ENCODE measurements around the gene ITGB7. TPM values are rescaled to one million over a fixed set of nuclear protein-coding genes. Genes with fewer than 3 reads are reported as not detected.

The ITGB7 gene
- total RNA-seq, 1 donor from 2014 or later: not detected

GRCh38 chr12:53182903-53183302 is 24.1 kb downstream of the ITGB7 start:
- H3K9me3 Mint-ChIP-seq (ENCODE audit: unreplicated experiment): peaks cover 12% of the 10 kb centered on the region
- H3K36me3 Mint-ChIP-seq (ENCODE audit: unreplicated experiment): no peaks in the 10 kb centered on the region

DNA sequence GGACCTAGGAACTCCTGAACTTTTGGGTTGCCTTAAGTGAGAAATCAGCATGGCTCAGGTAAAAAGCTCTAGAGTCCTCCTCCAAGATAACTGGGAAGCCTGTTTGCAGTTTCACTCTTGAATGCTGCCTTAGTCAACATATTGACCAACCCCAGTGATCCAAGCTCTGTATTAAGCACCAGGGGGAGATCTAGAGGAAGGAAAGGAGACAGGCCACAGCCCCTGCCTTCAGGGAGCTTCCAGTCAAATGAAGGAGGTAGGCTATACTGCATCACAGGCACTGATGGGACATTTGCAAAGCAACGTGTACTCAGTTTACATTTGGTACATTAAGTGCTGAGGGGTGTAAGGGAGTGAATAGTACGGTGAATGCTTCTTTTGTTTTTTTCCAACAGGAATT is 25.1 kb downstream of the ITGB7 start:
- H3K27me3 Mint-ChIP-seq (ENCODE audit: unreplicated experiment): peaks cover 10% of the 10 kb centered on the region

More at GRCh38 chr12:53182903-53183302, 24.1 kb downstream of the ITGB7 start:
- peak overlapping the region; percentile 63 for H3K4me3 Mint-ChIP-seq (ENCODE audit: unreplicated experiment)
- no peak for DNase-seq
- no peak for TF ChIP-seq CTCF (IDR thresholded peaks at IDR 0.05; ENCODE audit: partially characterized antibody, unreplicated experiment)
- H3K27me3 Mint-ChIP-seq (ENCODE audit: unreplicated experiment): peaks cover 10% of the 10 kb centered on the region
- H3K4me1 Mint-ChIP-seq (ENCODE audit: low read depth, unreplicated experiment): peaks cover 17% of the 10 kb centered on the region
- no peak overlapping the region for H3K27ac Mint-ChIP-seq (ENCODE audit: unreplicated experiment)

GRCh38 chr12:53180931-53181645 is 26.0 kb downstream of the ITGB7 start:
- H3K9me3 Mint-ChIP-seq (ENCODE audit: unreplicated experiment): peaks cover 12% of the 10 kb centered on the region
- H3K27me3 Mint-ChIP-seq (ENCODE audit: unreplicated experiment): peaks cover 10% of the 10 kb centered on the region
- peak; percentile 86 for DNase-seq
- peak overlapping the region; percentile 93 for H3K4me3 Mint-ChIP-seq (ENCODE audit: unreplicated experiment)
- TF ChIP-seq CTCF (IDR thresholded peaks at IDR 0.05; ENCODE audit: partially characterized antibody, unreplicated experiment): peak; percentile 27
- H3K27ac Mint-ChIP-seq (ENCODE audit: unreplicated experiment): peak overlapping the region; percentile 75
- H3K4me1 Mint-ChIP-seq (ENCODE audit: low read depth, unreplicated experiment): peaks cover 17% of the 10 kb centered on the region
- no peaks in the 10 kb centered on the region for H3K36me3 Mint-ChIP-seq (ENCODE audit: unreplicated experiment)

More for the DNA sequence above, 25.1 kb downstream of the ITGB7 start:
- Mint-ChIP-seq H3K27ac (ENCODE audit: unreplicated experiment) (no peak overlapping the region), H3K36me3 (ENCODE audit: unreplicated experiment) (no peaks in the 10 kb centered on the region), H3K9me3 (ENCODE audit: unreplicated experiment) (peaks cover 12% of the 10 kb centered on the region), H3K4me1 (ENCODE audit: low read depth, unreplicated experiment) (peaks cover 17% of the 10 kb centered on the region), H3K4me3 (ENCODE audit: unreplicated experiment) (peak overlapping the region; percentile 93)
- no peak for DNase-seq
- no peak for TF ChIP-seq CTCF (IDR thresholded peaks at IDR 0.05; ENCODE audit: partially characterized antibody, unreplicated experiment)

DNA sequence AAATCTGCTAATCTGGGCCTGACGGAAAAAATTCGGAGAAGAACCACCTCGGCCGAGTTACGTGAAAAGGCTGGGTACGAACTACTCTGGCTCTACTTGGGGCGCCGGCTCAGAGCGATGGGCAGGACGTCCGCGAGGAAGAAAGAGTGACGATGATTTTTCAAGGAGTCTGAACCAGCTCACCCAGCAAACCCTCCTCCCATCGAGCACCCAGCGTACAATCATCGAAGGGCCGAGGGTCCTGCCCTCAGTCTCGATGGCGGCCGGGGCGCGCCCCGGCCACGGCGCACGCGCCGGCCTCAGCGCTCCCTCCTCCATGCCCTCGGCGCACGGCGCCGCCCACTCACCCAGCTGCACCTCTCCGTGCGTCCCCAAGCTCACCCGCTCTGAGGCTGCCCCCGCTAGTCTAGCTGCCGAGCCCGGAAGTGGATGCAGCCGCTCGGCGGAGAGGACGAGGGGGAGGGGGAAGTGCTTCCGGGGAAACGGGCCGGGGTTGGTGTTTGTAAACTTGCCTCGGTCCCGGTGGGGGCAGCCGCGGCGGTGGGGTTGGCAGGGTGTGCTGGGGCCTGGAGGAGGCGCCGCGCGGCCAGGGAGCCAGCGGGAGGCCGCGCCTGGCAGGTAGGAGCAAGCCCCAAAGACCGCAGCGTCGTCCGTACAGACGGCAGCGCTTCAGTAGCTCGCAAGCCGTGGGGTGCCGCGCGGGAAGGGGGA is 26.7 kb downstream of the ITGB7 start, which contains the start of the genes CSAD and ZNF740:
Gene CSAD (minus strand): TSS at position 706 of the 711 bp plus-strand sequence. CDS start 7,455 bp downstream, outside the sequence.
Gene ZNF740 (plus strand): TSS at position 503 of the 711 bp plus-strand sequence. CDS start 1,262 bp downstream, outside the sequence.
- H3K36me3 Mint-ChIP-seq (ENCODE audit: unreplicated experiment): no peaks in the 10 kb centered on the region
- no peak for TF ChIP-seq CTCF (IDR thresholded peaks at IDR 0.05; ENCODE audit: partially characterized antibody, unreplicated experiment)
- H3K9me3 Mint-ChIP-seq (ENCODE audit: unreplicated experiment): peaks cover 12% of the 10 kb centered on the region
- peaks cover 10% of the 10 kb centered on the region for H3K27me3 Mint-ChIP-seq (ENCODE audit: unreplicated experiment)
- H3K27ac Mint-ChIP-seq (ENCODE audit: unreplicated experiment): peak within 1 kb of the TSS; percentile 96
- DNase-seq: peak; percentile 97
- peaks cover 17% of the 10 kb centered on the region for H3K4me1 Mint-ChIP-seq (ENCODE audit: low read depth, unreplicated experiment)
- H3K4me3 Mint-ChIP-seq (ENCODE audit: unreplicated experiment): peak within 1 kb of the TSS; percentile 93
